GM11168 (cell line): ENCODE results near the gene EML2.
"Not testable (repeated sequence)": the region's sequence is repeated elsewhere in the genome, so short reads cannot be mapped to it uniquely, and the experiment has no call there.

Experiments used
- in situ Hi-C: fragments of 300-500 bp; cut with MboI; formaldehyde crosslinking; loops from one replicate; pipeline ENCODE4 v1.12.0; 2022; ENCODE audit warnings: low sequenced_read_pairs; ENCODE audit not compliant: unreplicated experiment

The EML2 gene

GRCh38 chr19:45655073-45655472 lies 15.9 kb upstream of the EML2 start:
- in situ Hi-C loops, result no loop called here

DNA sequence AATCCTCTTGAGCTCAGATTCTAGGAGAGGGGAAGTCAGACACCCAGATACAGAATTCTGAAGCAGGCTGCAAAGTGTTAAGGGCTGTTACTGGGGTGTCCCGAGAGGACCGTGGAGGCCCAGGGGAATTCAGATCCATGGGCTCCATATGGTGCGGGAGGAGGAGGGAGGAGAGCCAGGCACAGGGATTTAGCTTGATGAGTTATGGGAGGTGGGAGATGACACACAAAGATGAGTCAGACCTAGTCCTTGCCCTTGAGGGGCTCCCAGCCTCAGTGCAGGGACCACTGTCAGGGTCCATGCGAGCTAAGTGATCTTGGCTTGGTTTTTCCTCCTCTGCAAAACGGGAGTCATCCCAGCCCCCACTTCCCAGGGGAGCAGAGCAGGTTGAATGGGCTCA lies 14.4 kb upstream of the EML2 start:
- in situ Hi-C loops, result no loop called here

DNA sequence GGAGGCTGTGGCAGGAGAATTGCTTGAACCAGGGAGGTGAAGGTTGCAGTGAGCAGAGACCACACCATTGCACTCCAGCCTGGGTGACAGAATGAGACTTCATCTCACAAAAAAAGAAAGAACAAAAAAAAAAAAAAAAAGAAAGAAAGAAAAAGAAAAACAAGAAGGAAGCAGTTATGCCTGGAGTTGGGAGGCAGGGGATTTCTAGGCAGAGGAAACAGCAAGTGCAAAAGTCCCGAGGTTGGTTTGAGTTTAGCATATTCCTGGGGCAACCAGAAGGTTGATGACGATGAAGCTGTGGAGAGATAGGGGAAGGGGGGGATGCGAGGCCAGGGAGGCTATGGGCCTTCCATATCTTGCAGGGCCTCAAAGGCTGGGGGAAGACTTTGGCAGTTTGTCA lies 11.5 kb upstream of the EML2 start:
- in situ Hi-C loops, result no loop called here

DNA sequence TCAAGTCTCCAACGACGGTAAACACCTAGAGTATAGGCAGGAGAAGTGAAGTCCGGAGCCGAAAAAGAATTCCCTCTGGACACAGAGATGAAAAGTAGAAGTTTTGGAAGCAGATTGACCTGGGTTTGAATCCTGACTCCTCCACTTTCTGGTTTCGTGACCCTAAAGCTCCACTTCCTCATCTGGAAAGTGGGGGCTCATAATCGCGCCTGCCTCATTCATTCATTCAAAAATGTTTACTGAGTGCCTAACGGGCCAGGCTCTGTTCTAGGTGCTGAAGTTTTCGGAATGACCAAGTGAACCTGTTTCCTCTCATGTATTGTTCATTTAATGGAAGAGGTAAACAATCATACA lies 7.1 kb upstream of the EML2 start:
- in situ Hi-C loops, result no loop called here

- in situ Hi-C loops, result no loop called here
Observed at GRCh38 chr19:45645631-45646344, 6.6 kb upstream of the EML2 start.

DNA sequence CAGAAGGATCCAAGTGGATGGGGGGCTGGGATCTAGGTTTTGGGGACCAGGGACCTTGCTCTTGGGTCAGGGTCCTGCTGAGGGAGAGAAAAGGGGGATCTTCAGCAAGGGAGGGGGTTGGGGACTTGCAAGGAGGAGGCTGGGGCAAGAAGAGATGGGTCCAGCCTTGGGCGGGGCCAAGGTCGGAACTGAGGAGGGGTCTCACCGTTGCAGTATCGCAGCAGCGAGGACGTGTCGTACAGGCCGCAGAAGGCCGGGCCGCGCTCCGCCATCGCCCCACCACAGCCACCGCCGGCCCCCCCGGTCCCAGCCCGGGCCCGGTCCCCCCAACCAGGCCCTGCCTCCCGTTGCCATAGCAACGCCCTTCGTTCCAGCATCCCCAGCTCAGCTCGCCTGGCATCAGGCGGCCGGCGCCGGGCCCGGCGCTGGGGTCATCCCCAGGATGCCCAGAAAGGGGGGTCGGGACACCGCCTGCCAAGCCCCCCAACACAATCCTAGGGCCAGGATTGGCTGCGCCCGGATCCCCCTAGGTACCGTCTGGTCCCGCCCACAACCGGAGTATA lies 6.0 kb upstream of the EML2 start:
- in situ Hi-C loops, result no loop called here

- in situ Hi-C loops, result no loop called here
Observed at GRCh38 chr19:45643927-45644771, 5.0 kb upstream of the EML2 start.

GRCh38 chr19:45643024-45643926 lies 4.1 kb upstream of the EML2 start:
- in situ Hi-C loops, result no loop called here

- in situ Hi-C loops, result no loop called here
Observed at GRCh38 chr19:45641274-45642105, 2.3 kb upstream of the EML2 start.

DNA sequence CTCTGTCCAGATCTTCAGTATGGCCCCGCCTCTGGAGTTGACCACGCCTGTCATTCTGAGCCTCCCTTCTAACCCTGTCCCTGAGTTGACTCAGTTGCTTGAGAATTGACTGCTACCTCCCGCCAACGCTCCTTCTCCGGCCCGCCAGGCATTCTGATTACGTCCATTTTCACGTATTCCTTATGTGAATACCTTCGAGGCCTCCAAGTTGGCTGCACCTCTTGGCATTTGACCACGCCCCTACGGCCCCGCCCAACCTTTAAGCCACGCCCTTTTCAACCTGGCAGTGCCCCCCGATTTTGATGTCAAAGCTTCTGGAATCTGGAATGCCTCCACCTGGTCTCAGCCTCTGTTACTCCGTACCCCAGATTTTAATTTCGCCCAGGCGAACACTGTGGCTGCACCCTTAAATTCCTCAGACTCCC lies 1.7 kb upstream of the EML2 start:
- in situ Hi-C loops, result no loop called here

GRCh38 chr19:45637890-45638667 lies 1.1 kb downstream of the EML2 start:
- in situ Hi-C loops, result no loop called here

- in situ Hi-C loops, result no loop called here
Observed at GRCh38 chr19:45636902-45637301, 2.3 kb downstream of the EML2 start.

DNA sequence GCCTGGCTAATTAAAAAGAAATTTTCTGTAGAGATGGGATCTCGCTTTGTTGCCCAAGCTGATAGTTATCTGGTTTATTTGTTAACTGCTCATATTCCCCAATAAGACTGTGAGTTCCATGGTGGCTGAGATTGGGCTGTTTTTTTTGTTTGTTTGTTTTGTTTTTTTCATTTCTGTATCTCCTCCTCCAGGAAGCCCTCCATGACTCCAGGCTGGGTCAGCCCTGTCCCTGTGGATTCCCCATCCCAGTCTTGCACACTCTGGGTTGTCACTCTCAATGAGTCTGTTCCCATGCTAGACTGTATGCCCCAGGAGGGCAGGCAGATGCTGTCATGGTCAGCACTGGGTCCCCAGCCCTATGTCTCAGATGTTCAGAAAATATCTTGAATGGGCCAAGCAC lies 2.9 kb downstream of the EML2 start:
- in situ Hi-C loops, result no loop called here

DNA sequence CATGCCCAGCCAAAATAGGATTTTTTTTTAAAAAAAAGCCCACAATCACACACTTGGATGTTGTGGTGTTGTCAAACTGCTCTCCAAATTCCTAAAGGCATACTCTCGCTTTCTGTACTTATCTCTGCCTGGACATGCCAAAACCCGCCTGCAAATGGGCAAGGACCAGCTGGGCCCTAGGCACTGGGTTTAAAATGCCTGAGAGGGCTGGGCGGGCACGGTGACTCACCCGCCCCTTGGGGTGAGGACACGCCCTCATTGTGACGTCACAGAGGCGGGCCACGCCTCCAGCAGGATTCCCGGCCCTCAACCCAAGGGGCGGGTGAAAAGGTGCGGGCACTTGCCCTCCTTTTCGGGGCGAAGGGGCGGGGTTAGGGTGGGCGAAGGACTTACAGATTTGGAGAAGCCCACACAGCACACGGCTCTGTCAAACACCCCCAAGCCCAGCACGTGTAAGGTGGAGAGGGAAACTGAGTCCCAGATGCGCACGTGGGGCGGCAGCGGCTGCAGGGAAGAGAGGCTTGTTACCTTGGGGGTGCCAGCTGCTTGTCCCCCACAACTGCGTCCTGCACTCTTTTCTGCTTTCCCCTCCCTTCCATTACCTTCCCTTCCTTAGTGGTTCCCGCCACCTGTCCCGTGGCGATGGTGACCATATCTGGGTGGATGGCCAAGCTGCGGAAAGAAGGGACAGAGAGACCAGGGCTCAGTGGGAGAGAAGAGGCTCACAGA lies 6.6 kb downstream of the EML2 start:
- in situ Hi-C loops, result no loop called here

DNA sequence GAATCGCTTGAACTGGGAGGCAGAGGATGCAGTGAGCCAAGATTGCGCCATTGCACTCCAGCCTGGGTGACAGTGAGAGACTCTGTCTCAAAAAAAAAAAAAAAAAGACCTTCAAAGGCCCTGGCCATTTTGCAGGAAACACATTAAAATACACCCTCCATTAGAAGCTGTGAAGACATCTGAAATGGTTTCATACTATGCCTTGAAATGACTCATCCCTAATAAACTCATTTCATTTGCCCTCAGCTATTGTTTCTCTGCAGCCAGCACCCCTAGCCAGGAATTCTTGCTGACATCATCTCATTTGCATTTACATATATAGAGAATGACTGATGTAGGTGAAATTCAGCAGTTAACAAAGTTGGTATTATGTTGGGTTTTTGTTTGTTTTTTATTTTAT lies 8.7 kb downstream of the EML2 start:
- in situ Hi-C loops, result no loop called here

DNA sequence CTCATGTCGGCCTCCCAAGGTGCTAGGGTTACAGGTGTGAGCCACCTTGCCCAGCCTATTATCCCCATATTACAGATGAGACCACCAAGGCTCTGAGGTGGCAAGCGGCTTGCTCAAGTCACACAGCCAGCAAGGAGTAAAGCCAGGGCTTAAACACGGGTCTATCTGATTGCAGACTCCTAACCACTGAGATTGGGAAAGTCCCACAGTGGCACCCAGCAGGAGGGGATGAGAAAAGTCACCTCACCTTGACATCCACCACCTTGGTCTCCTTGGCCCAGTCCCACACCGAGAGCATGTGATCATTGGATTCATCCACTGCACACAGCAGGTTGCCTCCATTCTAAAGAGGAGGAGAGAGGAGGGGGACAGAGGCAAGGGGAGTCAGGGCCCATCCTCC lies 9.5 kb downstream of the EML2 start:
- in situ Hi-C loops, result no loop called here

GRCh38 chr19:45628219-45628618 lies 11.0 kb downstream of the EML2 start:
- in situ Hi-C loops, result not testable (repeated sequence)

- in situ Hi-C loops, result no loop called here
Observed at GRCh38 chr19:45623984-45624383, 15.2 kb downstream of the EML2 start.
